Stimulated activated CD8-positive, alpha-beta memory T cell treated with anti-CD3 and anti-CD28 coated beads, Interleukin-4, amount 100 ng/mL, for 4 hours (primary cell): ENCODE results near the gene SNED1.

ENCODE experiments used
- DNase-seq, 2 donors: peaks; one replicate each; pipeline ENCODE4 v3.0.0-alpha.2; 2020; ENCODE audit warnings: low read depth in 2 of 2, low spot score in 1 of 2

The SNED1 gene

GRCh38 chr2:241043581-241043980 lies 45.2 kb downstream of the SNED1 start:
- no peak for DNase-seq

DNA sequence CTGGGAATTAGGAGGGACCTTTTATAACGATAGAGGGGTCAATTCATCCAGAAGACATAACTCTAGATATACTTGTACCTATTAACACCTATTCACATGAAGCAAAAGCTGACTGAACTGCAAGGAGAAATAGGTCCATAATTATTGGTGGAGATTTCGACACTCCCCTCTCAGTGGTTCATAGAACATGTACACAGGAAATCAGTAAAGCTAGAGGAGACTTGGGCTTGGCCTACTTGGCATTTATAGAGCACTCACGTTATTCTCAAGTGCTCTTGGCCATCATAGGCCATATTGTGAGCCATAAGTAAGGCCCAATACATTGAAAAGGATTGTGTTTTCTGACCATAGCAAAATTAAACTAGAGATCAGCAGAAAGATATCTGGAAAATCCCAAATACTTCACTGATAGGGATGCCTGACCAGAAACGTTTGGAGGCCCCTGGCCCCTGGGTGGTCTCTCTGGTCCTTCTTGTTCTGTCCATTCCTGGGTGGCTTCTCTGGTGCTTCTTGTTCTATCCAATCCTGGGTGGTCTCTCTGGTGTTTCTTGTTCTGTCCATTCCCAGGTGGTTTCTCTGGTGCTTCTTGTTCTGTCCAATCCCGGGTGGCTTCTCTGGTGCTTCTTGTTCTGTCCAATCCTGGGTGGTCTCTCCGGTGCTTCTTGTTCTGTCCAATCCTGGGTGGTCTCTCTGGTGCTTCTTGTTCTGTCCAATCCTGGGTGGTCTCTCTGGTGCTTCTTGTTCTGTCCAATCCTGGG lies 49.0 kb downstream of the SNED1 start:
- DNase-seq = no peak

- DNase-seq = no peak
Observed at GRCh38 chr2:241048149-241048948, 49.9 kb downstream of the SNED1 start.

- DNase-seq = no peak
Observed at GRCh38 chr2:241048949-241049343, 50.5 kb downstream of the SNED1 start.

DNA sequence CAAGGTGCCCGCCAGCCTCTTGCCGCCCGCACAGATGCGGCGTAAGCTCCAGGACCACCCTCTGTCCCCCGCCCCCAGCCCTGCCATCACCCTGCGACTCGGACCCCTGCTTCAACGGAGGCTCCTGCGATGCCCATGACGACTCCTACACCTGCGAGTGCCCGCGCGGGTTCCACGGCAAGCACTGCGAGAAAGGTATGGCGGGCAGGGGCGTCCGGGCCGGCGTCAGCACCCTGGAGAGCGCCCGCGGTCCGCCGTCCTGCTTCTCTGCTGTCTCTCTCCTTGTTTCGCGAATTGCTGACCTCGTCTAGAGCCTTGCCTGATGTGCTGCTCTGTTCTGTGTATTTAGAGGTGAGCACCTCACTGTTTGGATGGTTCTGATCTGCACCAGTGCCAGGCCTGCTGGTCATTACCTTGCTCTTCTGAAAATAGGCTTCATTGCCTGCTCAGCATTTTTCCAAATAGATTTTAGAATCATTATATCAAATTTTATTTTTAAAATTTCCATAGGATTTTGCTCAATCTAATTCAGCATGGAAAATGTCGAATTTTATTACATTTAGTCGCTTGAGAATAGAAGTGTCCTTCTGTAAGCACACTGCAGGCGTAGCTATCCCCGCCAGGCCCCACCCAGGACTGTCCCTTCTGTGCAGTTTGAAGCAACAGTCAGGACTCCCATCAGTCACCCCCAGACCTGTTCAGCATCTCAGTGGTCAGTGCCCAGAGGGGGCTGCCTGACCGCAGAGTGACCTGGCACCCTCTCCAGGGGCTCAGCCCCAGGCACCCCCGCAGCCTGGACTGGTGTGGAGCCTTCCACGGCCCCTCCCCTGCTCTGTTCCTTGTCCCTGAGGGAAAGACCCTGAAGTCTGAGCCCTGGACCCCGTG lies 51.6 kb downstream of the SNED1 start:
- no peak for DNase-seq

GRCh38 chr2:241050624-241051577 lies 52.5 kb downstream of the SNED1 start:
- DNase-seq = no peak

DNA sequence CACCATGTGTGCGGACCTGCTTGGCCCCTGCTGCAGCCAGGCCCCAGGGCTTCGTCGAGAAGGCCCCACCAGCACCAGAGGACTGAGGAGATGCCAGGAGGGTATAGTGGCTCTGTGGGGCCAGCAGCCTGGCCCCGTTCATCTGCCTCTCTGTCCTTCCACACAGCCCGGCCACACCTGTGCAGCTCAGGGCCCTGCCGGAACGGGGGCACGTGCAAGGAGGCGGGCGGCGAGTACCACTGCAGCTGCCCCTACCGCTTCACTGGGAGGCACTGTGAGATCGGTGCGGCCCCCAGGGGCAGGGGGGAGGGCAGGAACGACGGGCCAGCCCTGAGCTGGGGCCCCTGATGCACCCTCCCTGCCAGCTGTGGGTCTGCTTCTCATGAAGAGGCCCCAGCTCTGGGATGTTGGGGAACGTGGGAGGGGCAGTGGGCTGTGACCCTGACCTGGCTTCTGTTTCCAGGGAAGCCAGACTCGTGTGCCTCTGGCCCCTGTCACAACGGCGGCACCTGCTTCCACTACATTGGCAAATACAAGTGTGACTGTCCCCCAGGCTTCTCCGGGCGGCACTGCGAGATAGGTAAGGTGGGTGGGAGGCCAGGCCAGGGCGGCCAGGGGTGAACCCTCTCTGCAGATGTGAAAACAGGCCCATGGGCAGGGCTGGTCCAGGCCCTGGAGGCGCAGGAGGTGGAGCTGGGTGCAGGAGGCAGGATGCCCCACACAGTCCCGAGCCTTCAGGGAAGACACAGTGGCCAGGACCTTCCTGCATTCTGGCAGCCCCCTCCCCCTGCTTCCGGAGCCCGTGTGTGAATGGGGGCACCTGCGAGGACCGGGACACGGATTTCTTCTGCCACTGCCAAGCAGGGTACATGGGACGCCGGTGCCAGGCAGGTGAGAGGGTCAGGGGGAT lies 53.4 kb downstream of the SNED1 start:
- DNase-seq = no peak

DNA sequence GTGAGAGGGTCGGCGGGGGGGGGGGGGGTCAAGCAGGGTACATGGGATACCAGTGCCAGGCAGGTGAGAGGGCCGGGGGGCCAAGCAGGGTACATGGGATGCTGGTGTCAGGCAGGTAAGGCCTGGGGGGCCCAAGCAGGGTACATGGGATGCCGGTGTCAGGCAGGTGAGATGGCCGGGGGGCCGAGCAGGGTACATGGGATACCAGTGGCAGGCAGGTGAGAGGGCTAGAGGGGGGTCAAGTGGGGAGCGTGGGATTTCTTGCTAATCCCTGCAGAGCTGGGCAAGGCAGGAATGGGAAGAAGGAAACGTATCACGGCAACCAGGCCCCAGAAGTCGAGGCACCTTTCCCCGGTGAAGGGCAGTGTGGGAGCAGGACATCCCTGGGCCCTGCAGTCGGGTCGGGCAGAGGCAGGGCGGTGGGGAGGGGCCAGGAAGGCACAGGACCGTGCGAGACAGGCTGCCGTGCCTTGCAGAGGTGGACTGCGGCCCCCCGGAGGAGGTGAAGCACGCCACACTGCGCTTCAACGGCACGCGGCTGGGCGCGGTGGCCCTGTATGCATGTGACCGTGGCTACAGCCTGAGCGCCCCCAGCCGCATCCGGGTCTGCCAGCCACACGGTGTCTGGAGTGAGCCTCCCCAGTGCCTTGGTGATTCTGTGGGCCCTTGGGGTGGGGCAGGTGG lies 54.4 kb downstream of the SNED1 start:
- DNase-seq = no peak

GRCh38 chr2:241053576-241054251 lies 55.3 kb downstream of the SNED1 start:
- DNase-seq = no peak

- no peak for DNase-seq
Observed at GRCh38 chr2:241061275-241061674, 62.9 kb downstream of the SNED1 start.

GRCh38 chr2:241062389-241063092 lies 64.1 kb downstream of the SNED1 start:
- no peak for DNase-seq

DNA sequence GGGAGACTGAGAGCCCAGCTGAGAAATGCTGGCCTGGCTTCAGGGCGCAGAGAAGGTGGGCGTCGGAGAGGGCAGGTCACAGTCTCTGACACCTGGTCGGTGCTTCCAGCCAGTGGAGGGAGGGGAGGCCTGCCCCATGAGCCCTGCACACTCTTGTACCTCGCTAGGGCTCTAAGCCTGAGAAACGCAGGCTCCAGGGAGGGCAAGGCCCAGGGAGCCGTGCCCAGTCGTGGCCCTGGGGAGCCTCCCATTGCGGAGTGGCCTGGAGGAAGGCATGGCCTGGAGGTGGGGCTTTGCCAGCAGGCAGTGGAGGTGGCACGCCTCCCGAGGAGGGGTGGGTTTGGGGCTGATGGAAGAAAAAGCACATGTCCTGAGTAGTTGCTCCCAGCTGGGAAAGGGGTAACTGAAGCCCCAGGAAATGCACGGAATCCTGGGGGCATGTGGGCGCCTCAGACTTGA lies 64.7 kb downstream of the SNED1 start:
- no peak for DNase-seq

GRCh38 chr2:241063587-241063986 lies 65.2 kb downstream of the SNED1 start:
- no peak for DNase-seq

DNA sequence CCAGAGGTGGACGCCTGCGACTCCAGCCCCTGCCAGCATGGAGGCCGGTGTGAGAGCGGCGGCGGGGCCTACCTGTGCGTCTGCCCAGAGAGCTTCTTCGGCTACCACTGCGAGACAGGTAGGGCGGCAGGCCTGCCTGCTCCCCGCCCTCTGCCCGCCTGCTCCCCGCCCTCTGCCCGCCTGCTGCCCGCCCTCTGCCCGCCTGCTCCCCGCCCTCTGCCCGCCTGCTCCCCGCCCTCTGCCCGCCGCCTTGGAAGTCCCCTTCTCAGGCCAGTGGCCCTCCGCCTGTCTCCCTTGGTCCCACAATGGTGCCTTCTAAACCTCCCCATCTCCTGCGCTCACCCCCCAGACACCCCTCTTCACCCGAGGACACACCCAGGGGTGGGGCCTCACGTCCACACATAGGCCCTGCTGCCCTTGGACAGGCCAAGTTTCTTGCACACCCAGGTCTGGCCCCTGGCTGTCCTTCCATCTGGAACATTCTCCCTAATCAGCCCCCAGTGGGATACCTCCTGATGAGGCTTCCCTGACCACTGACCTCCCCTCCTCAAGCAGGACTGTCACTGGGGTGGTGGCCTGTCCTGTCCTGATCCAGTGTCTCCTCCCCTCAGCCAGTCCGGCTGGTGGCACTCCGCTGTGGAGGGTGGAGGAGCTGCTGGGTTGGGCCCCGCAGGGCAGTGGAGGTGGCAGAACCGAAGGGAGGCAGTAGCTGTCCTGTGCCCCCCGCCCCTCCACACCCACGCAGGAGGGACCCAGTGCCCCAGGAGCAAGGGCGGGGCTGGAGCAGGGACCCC lies 65.8 kb downstream of the SNED1 start:
- DNase-seq = no peak

DNA sequence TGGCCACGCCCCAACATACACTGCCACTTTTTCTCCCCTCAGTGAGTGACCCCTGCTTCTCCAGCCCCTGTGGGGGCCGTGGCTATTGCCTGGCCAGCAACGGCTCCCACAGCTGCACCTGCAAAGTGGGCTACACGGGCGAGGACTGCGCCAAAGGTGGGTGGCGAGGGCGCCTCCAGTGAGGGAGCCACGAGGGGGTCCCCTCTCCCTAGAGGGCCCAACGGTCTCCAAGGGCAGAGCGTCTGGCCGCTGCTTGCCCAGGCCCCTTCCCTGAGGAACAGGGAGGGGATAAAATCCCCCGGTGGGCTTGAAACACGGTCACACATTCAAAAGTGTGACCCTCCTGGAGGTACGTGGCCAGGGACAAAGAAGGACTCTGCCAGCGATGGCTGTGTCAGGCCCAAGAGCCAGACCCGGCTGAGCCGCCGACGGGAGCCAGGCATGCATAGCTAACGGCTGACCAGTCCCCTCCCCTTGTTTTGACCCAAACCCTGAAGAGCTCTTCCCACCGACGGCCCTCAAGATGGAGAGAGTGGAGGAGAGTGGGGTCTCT lies 66.5 kb downstream of the SNED1 start:
- no peak for DNase-seq

DNA sequence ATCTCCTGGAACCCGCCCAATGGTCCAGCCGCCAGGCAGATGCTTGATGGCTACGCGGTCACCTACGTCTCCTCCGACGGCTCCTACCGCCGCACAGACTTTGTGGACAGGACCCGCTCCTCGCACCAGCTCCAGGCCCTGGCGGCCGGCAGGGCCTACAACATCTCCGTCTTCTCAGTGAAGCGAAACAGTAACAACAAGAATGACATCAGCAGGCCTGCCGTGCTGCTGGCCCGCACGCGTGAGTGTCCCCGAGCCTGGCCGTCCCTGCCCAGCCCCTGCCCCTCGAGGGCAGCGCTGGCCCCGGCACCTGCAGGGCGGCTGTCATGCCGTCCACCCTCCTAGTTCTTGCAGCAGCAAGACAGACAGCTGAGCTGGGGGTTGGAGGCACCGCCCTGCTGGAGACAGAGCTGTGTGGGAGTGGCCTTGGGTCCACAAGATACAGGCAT lies 67.0 kb downstream of the SNED1 start:
- DNase-seq = no peak
